Neuronal stem cell (in vitro differentiated cells): Measurements from ENCODE around the gene ECHDC1.

Source experiments
- DNase-seq: peaks from one replicate; pipeline ENCODE4 v3.0.0-alpha.2; 2013; ENCODE audit warnings: low spot score
- H2AFZ ChIP-seq: one replicate; pipeline ENCODE4 v1.6.1; 2013; ENCODE audit warnings: mild to moderate bottlenecking, low read length, inconsistent platforms
- H2AK5ac ChIP-seq: 2 replicates; pipeline ENCODE4 v1.6.1; 2013; ENCODE audit warnings: low read depth, mild to moderate bottlenecking, inconsistent platforms, low read length, moderate library complexity, mixed read lengths
- H2BK120ac ChIP-seq: 2 replicates; pipeline ENCODE4 v1.6.1; 2013; ENCODE audit warnings: low read depth, mild to moderate bottlenecking, inconsistent platforms, low read length, moderate library complexity, mixed read lengths
- H2BK12ac ChIP-seq: one replicate; pipeline ENCODE4 v1.6.1; 2013; ENCODE audit warnings: low read length, inconsistent platforms
- H2BK15ac ChIP-seq: 2 replicates; pipeline ENCODE4 v1.6.1; 2013; ENCODE audit warnings: mild to moderate bottlenecking, low read length, inconsistent platforms, mixed read lengths
- H2BK5ac ChIP-seq: one replicate; pipeline ENCODE4 v1.6.1; 2013; ENCODE audit warnings: inconsistent platforms, mild to moderate bottlenecking, low read length, moderate library complexity
- H3K14ac ChIP-seq: one replicate; pipeline ENCODE4 v1.6.1; 2013; ENCODE audit warnings: low read length, inconsistent platforms
- H3K18ac ChIP-seq: 2 replicates; pipeline ENCODE4 v1.6.1; 2013; ENCODE audit warnings: low read length, inconsistent platforms
- H3K23ac ChIP-seq: 2 replicates; pipeline ENCODE4 v1.6.1; 2013; ENCODE audit warnings: low read depth, mild to moderate bottlenecking, mixed read lengths, low read length, inconsistent platforms; ENCODE audit not compliant: poor library complexity
- H3K27ac ChIP-seq: replicated peaks from 3 replicates; pipeline ENCODE4 v1.5.1; 2013; ENCODE audit warnings: low read length, inconsistent platforms
- H3K27me3 ChIP-seq, 3 experiments: 2 replicates each; pipeline ENCODE4 v1.6.1; 2013; ENCODE audit warnings: low read length in 3 of 3, mild to moderate bottlenecking in 2 of 3, inconsistent platforms in 1 of 3, low read depth in 1 of 3, mixed read lengths in 1 of 3, moderate library complexity in 1 of 3; ENCODE audit not compliant: control insufficient read depth in 3 of 3, insufficient read depth in 3 of 3
- H3K36me3 ChIP-seq, 2 donors: replicated peaks in 1 of 2; 2 replicates each; pipeline ENCODE4 v1.6.1; 2013; ENCODE audit warnings: low read length in 2 of 2; ENCODE audit not compliant: control insufficient read depth in 2 of 2, insufficient read depth in 2 of 2
- H3K4ac ChIP-seq: 2 replicates; pipeline ENCODE4 v1.6.1; 2013; ENCODE audit warnings: inconsistent platforms, mild to moderate bottlenecking, low read length, moderate library complexity
- H3K4me1 ChIP-seq, 2 donors: 1 replicate in 1 of 2; 2 replicates in 1 of 2; pipeline ENCODE4 v1.6.1; 2013; ENCODE audit warnings: low read length in 2 of 2, low read depth in 1 of 2; ENCODE audit not compliant: control insufficient read depth in 2 of 2, insufficient read depth in 1 of 2
- H3K4me2 ChIP-seq: one replicate; pipeline ENCODE4 v1.6.1; 2013; ENCODE audit warnings: mild to moderate bottlenecking, low read length, inconsistent platforms; ENCODE audit not compliant: insufficient read depth, poor library complexity, severe bottlenecking
- H3K4me3 ChIP-seq, 2 donors: 2 replicates each; pipeline ENCODE4 v1.5.1; 2013; ENCODE audit warnings: low read length in 2 of 2, mild to moderate bottlenecking in 2 of 2, inconsistent platforms in 1 of 2, moderate library complexity in 1 of 2
- H3K79me1 ChIP-seq: one replicate; pipeline ENCODE4 v1.6.1; 2013; ENCODE audit warnings: low read depth, mild to moderate bottlenecking, inconsistent platforms, low read length, moderate library complexity
- H3K9ac ChIP-seq: one replicate; pipeline ENCODE4 v1.6.1; 2013; ENCODE audit warnings: mild to moderate bottlenecking, low read depth, low read length, inconsistent platforms; ENCODE audit not compliant: poor library complexity
- H3K9me3 ChIP-seq, 2 donors: replicated peaks in 1 of 2; 2 replicates each; pipeline versions ENCODE3 to v1.6.1; 2013; ENCODE audit warnings: low read length in 2 of 2, mild to moderate bottlenecking in 2 of 2, inconsistent platforms in 1 of 2, low read depth in 1 of 2, mixed read lengths in 1 of 2, moderate library complexity in 1 of 2; ENCODE audit not compliant: control insufficient read depth in 2 of 2, insufficient read depth in 1 of 2
- H4K8ac ChIP-seq: one replicate; pipeline ENCODE4 v1.6.1; 2013; ENCODE audit warnings: low read depth, mild to moderate bottlenecking, inconsistent platforms, low read length, moderate library complexity
- H4K91ac ChIP-seq: one replicate; pipeline ENCODE4 v1.6.1; 2013; ENCODE audit warnings: low read length, low read depth, mild to moderate bottlenecking, inconsistent platforms; ENCODE audit not compliant: poor library complexity
- WGBS, 2 donors: extraction: QIAGEN DNeasy Blood & Tissue Kit; methylation state at CpG; one replicate each; pipeline ENCODE4 v1.1.7; 2013; ENCODE audit warnings: missing lambda C conversion rate in 2 of 2, mixed read lengths in 1 of 2; ENCODE audit not compliant: insufficient read length in 2 of 2, insufficient replicate concordance in 1 of 2; ENCODE audit errors: extremely low coverage in 2 of 2; 5-methylcytosine and 5-hydroxymethylcytosine counted together

Gene ECHDC1

DNA sequence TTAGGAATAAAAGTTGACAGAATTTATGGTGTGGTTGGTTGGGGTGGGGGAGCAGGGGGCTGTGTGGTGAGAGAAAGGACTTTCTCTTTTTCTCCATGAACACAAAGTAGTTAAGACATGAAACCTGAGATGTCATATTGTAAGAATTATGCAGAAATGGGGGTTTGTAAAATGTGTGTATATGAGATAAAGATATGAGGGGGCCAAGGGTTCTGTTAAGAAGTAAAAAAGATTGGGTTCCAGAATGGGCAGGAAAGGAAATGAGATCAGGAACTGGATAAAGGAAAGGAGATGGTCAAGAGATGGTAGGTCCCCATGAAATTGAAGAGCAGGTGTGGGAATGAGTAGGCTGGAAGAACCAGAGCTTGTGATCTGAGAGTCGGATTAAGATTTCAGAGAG is 67.1 kb downstream of the ECHDC1 start:
- Histone ChIP-seq H2BK12ac (no peak overlapping the region), H3K36me3 (peaks cover 0 to 43% of the 10 kb centered on the region in 2 donors), H3K27me3 (no peaks in the 10 kb centered on the region), H2BK5ac (no peak overlapping the region), H3K14ac (no peak overlapping the region), H2BK120ac (no peak overlapping the region), H3K9me3 (no peaks in the 10 kb centered on the region), H3K4me1 (peaks cover 0 to 2% of the 10 kb centered on the region in 2 donors), H3K4ac (no peak overlapping the region), H3K23ac (no peak overlapping the region), H4K91ac (no peak overlapping the region), H3K18ac (no peak overlapping the region), H4K8ac (no peak overlapping the region), H2AFZ (no peak overlapping the region), H3K4me2 (no peak overlapping the region), H3K9ac (no peak overlapping the region), H3K4me3 (no peak overlapping the region), H3K79me1 (no peaks in the 10 kb centered on the region), H2AK5ac (no peak overlapping the region), H2BK15ac (no peak overlapping the region), H3K27ac (no peak overlapping the region)
- no peak for DNase-seq
- WGBS, 2 donors = no CpG with 5 or more reads among the region's 1 CpG

DNA sequence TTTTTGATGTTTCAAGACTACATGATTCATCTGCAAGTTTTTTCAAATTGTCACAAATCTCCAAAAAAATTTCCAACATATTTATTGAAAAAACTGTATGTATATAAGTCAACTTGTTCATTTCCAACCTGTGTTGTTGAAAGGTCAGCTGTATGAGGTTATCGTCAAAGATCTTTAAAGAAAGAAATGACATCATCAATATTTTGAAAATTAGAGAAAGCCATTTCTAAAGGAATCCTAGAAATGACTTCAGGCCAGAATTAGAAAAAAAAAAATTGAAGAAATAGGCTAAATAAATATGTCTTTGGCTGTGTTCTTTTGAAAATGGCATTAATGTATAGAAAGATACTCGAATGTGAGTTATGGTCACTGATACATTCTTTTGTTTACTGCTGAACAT is 69.9 kb downstream of the ECHDC1 start:
- H2BK12ac ChIP-seq = no peak overlapping the region
- H2BK120ac ChIP-seq = no peak overlapping the region
- no peaks in the 10 kb centered on the region for H3K79me1 ChIP-seq
- H2AFZ ChIP-seq = no peak overlapping the region
- peaks cover 0 to 2% of the 10 kb centered on the region in 2 donors for H3K4me1 ChIP-seq
- peaks cover 0 to 29% of the 10 kb centered on the region in 2 donors for H3K36me3 ChIP-seq
- H3K4me2 ChIP-seq = no peak overlapping the region
- no peaks in the 10 kb centered on the region for H3K27me3 ChIP-seq
- H3K9ac ChIP-seq = no peak overlapping the region
- no peak overlapping the region for H3K4ac ChIP-seq
- no peak overlapping the region for H3K18ac ChIP-seq
- H3K27ac ChIP-seq = no peak overlapping the region
- H3K4me3 ChIP-seq = no peak overlapping the region
- H3K14ac ChIP-seq = no peak overlapping the region
- no CpG with 5 or more reads among the region's 2 CpGs for WGBS, 2 donors
- H2AK5ac ChIP-seq = no peak overlapping the region
- no peak for DNase-seq
- H3K9me3 ChIP-seq = peaks cover 0 to 3% of the 10 kb centered on the region in 2 donors
- no peak overlapping the region for H3K23ac ChIP-seq
- no peak overlapping the region for H4K91ac ChIP-seq
- H4K8ac ChIP-seq = no peak overlapping the region
- no peak overlapping the region for H2BK5ac ChIP-seq
- H2BK15ac ChIP-seq = no peak overlapping the region

DNA sequence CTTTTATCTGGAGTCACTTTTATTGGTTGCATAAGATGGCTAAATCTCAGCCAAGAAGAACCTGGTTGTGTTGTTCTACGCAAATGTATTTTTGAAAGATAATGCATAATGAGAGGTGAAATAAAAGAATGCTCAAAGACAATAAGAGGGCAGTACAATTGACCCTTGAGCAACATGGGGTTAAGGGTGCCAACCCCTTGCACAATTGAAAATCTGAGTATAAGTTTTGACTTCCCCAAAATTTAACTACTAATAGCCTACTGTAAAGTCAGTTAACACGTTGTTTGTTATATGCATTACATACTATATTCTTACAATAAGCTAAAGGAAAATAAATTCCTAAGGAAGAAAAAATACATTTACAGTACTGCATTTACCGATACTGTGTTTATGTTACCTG is 70.8 kb downstream of the ECHDC1 start:
- no CpG with 5 or more reads among the region's 3 CpGs for WGBS, 2 donors
- no peak overlapping the region for H3K14ac ChIP-seq
- H3K27ac ChIP-seq = no peak overlapping the region
- H3K27me3 ChIP-seq = no peaks in the 10 kb centered on the region
- H4K8ac ChIP-seq = no peak overlapping the region
- H3K4me3 ChIP-seq = no peak overlapping the region
- no peak overlapping the region for H2BK12ac ChIP-seq
- H3K79me1 ChIP-seq = no peaks in the 10 kb centered on the region
- peaks cover 0 to 2% of the 10 kb centered on the region in 2 donors for H3K4me1 ChIP-seq
- no peak overlapping the region for H3K18ac ChIP-seq
- H2AK5ac ChIP-seq = no peak overlapping the region
- H3K4ac ChIP-seq = no peak overlapping the region
- H3K9me3 ChIP-seq = peaks cover 0 to 3% of the 10 kb centered on the region in 2 donors
- H2BK15ac ChIP-seq = no peak overlapping the region
- H3K23ac ChIP-seq = no peak overlapping the region
- peaks cover 0 to 29% of the 10 kb centered on the region in 2 donors for H3K36me3 ChIP-seq
- H2AFZ ChIP-seq = no peak overlapping the region
- H3K4me2 ChIP-seq = no peak overlapping the region
- no peak overlapping the region for H2BK5ac ChIP-seq
- no peak overlapping the region for H3K9ac ChIP-seq
- DNase-seq = no peak
- H2BK120ac ChIP-seq = no peak overlapping the region
- H4K91ac ChIP-seq = no peak overlapping the region

DNA sequence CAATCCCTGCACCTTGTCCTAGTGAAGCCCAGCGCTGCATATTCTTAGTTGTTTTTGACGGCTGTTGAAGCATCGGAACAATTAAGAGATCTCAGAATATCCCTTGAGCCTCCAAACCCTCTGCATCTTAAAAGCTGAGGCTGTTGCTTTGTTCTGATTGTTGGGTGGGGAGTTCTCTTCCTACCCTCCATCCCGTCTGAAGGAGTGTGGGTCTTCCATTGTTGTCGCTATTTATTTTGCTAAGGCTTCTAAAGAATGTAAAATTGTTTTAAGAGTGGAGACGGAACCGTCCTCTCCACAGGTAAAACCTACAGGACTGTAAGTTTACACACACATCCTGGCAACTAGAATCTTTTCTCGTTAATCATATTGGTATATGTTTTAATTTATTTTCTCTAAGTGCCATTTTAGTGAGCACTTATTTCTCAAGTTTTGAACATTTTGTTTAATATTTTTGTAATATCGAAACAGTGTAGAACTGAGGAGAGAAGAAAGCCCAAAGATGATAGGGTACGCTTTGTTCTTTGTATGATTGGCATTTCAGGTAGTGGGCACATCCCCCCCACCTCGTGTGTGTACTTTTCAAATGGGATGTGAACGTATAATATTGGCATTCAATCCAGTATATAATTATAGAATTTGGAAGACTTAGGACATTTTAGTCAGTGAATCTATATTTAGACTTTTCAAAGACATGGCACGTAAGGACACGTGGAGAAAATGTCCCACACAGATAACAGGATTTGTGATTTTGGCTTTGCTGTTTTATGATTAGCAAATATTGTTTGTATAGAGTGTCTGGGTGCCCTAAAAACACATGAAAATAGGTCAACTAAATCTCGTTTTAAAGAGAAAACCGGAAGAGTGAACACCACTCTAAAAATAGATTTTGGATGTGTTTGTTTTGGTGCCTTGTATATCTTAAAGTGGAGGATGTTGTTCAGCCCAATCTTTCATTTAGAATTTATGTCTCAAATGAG is 75.5 kb downstream of the ECHDC1 start:
- H3K4me3 ChIP-seq = peak overlapping the region; percentile 93 to 97
- H2AFZ ChIP-seq = peak overlapping the region; percentile 99
- no peak overlapping the region for H2BK15ac ChIP-seq
- peaks cover 0 to 3% of the 10 kb centered on the region in 2 donors for H3K9me3 ChIP-seq
- peak overlapping the region; percentile 99 for H3K18ac ChIP-seq
- peak overlapping the region; percentile 98 for H3K23ac ChIP-seq
- no peak overlapping the region for H3K4ac ChIP-seq
- H3K9ac ChIP-seq = peak overlapping the region; percentile 100
- no peaks in the 10 kb centered on the region for H3K27me3 ChIP-seq
- no peak overlapping the region for H2BK120ac ChIP-seq
- H2BK5ac ChIP-seq = peak overlapping the region; percentile 99
- no peak overlapping the region for H4K8ac ChIP-seq
- H3K14ac ChIP-seq = no peak overlapping the region
- DNase-seq = peak; percentile 4
- WGBS, 2 donors = no CpG with 5 or more reads among the region's 16 CpGs
- peak overlapping the region; percentile 97 for H3K27ac ChIP-seq
- peaks cover 0 to 23% of the 10 kb centered on the region in 2 donors for H3K36me3 ChIP-seq
- H2BK12ac ChIP-seq = no peak overlapping the region
- no peaks in the 10 kb centered on the region for H3K79me1 ChIP-seq
- H2AK5ac ChIP-seq = no peak overlapping the region
- H3K4me1 ChIP-seq = no peaks in the 10 kb centered on the region
- peak overlapping the region; percentile 60 for H3K4me2 ChIP-seq
- H4K91ac ChIP-seq = no peak overlapping the region
